ENCODE measurements around the gene MRPL41. TPM values are rescaled to one million over a fixed set of nuclear protein-coding genes. Genes with fewer than 3 reads are reported as not detected.

The MRPL41 gene
- total and polyA plus RNA-seq, 2 of the 13 experiments (the other 11 are each of a cell fraction or from before 2014, with no cell fraction given), result 20.9 to 54.0 TPM

DNA sequence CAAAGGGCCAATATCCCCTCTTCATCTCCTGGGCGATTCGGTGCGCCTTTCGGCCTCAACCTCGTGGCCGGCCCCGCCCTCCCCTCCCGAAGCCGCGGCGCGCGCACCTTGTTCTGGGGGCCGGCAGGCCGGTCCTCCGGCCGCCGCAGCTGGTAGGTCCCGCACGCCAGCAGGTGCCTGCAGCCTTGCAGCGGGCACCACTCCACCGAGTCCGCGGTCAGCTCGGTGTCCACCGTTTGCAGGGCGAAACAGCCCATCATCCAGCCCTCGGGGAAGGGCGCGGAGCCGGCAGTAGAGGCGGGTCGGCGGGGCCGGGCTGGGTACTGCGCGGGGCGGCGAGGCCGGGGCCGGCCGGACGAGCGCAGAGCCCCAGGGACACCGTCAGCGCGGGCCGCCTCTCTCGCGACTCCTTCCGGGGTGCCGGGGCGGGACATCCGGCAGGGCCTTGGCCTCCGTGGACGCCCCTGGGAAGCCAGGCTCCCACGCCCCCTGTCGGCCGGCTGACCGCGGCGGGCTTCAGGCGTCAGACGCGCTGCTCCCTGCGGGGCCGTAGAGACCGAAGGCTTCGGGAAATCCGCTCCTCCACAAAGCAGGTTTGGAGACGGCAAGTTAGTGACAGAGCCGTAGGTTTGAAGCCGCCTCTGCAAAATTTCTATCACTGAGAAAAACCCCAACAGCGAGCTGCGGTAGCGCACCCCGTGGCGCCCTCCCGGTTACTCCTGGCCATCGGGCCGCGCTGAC, 27.0 kb downstream of the MRPL41 start, which contains the start of gene DPH7 (continued):
- TF ChIP-seq, protein P1, sequence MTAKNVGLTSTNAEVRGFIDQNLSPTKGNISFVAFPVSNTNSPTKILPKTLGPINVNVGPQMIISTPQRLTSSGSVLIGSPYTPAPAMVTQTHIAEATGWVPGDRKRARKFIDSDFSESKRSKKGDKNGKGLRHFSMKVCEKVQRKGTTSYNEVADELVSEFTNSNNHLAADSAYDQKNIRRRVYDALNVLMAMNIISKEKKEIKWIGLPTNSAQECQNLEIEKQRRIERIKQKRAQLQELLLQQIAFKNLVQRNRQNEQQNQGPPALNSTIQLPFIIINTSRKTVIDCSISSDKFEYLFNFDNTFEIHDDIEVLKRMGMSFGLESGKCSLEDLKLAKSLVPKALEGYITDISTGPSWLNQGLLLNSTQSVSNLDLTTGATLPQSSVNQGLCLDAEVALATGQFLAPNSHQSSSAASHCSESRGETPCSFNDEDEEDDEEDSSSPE (CRISPR knock-in tag; IDR thresholded peaks at IDR 0.05), result peak; percentile 72
- peak; percentile 95 for TF ChIP-seq SPEN (CRISPR knock-in tag; IDR thresholded peaks at IDR 0.05; ENCODE audit: low read depth)
- no peak for TF ChIP-seq ZNF484 (CRISPR knock-in tag; IDR thresholded peaks at IDR 0.05; ENCODE audit: borderline replicate concordance, low read depth)
- TF ChIP-seq, protein P2, sequence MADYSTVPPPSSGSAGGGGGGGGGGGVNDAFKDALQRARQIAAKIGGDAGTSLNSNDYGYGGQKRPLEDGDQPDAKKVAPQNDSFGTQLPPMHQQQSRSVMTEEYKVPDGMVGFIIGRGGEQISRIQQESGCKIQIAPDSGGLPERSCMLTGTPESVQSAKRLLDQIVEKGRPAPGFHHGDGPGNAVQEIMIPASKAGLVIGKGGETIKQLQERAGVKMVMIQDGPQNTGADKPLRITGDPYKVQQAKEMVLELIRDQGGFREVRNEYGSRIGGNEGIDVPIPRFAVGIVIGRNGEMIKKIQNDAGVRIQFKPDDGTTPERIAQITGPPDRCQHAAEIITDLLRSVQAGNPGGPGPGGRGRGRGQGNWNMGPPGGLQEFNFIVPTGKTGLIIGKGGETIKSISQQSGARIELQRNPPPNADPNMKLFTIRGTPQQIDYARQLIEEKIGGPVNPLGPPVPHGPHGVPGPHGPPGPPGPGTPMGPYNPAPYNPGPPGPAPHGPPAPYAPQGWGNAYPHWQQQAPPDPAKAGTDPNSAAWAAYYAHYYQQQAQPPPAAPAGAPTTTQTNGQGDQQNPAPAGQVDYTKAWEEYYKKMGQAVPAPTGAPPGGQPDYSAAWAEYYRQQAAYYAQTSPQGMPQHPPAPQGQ (CRISPR knock-in tag; IDR thresholded peaks at IDR 0.05; ENCODE audit: borderline replicate concordance), result peak; percentile 59; the same call in 1 of the 2 replicates
- no peak; the same call in 1 of the 2 replicates for TF ChIP-seq CREM (IDR thresholded peaks at IDR 0.05)
- no peak for TF ChIP-seq CREM (CRISPR knock-in tag; IDR thresholded peaks at IDR 0.05)
- TF ChIP-seq, protein P3, sequence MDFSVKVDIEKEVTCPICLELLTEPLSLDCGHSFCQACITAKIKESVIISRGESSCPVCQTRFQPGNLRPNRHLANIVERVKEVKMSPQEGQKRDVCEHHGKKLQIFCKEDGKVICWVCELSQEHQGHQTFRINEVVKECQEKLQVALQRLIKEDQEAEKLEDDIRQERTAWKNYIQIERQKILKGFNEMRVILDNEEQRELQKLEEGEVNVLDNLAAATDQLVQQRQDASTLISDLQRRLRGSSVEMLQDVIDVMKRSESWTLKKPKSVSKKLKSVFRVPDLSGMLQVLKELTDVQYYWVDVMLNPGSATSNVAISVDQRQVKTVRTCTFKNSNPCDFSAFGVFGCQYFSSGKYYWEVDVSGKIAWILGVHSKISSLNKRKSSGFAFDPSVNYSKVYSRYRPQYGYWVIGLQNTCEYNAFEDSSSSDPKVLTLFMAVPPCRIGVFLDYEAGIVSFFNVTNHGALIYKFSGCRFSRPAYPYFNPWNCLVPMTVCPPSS (IDR thresholded peaks at IDR 0.05), result no peak
- TF ChIP-seq, protein P4, sequence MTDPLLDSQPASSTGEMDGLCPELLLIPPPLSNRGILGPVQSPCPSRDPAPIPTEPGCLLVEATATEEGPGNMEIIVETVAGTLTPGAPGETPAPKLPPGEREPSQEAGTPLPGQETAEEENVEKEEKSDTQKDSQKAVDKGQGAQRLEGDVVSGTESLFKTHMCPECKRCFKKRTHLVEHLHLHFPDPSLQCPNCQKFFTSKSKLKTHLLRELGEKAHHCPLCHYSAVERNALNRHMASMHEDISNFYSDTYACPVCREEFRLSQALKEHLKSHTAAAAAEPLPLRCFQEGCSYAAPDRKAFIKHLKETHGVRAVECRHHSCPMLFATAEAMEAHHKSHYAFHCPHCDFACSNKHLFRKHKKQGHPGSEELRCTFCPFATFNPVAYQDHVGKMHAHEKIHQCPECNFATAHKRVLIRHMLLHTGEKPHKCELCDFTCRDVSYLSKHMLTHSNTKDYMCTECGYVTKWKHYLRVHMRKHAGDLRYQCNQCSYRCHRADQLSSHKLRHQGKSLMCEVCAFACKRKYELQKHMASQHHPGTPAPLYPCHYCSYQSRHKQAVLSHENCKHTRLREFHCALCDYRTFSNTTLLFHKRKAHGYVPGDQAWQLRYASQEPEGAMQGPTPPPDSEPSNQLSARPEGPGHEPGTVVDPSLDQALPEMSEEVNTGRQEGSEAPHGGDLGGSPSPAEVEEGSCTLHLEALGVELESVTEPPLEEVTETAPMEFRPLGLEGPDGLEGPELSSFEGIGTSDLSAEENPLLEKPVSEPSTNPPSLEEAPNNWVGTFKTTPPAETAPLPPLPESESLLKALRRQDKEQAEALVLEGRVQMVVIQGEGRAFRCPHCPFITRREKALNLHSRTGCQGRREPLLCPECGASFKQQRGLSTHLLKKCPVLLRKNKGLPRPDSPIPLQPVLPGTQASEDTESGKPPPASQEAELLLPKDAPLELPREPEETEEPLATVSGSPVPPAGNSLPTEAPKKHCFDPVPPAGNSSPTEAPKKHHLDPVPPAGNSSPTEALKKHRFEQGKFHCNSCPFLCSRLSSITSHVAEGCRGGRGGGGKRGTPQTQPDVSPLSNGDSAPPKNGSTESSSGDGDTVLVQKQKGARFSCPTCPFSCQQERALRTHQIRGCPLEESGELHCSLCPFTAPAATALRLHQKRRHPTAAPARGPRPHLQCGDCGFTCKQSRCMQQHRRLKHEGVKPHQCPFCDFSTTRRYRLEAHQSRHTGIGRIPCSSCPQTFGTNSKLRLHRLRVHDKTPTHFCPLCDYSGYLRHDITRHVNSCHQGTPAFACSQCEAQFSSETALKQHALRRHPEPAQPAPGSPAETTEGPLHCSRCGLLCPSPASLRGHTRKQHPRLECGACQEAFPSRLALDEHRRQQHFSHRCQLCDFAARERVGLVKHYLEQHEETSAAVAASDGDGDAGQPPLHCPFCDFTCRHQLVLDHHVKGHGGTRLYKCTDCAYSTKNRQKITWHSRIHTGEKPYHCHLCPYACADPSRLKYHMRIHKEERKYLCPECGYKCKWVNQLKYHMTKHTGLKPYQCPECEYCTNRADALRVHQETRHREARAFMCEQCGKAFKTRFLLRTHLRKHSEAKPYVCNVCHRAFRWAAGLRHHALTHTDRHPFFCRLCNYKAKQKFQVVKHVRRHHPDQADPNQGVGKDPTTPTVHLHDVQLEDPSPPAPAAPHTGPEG (CRISPR knock-in tag; IDR thresholded peaks at IDR 0.05), result peak; percentile 62
- TF ChIP-seq MIER3 (CRISPR knock-in tag; IDR thresholded peaks at IDR 0.05; ENCODE audit: borderline replicate concordance), result peak; percentile 56; the same call in 1 of the 2 replicates
- no peak for TF ChIP-seq ZIK1 (CRISPR knock-in tag; IDR thresholded peaks at IDR 0.05; ENCODE audit: borderline replicate concordance, low read depth)
- TF ChIP-seq, protein P5, sequence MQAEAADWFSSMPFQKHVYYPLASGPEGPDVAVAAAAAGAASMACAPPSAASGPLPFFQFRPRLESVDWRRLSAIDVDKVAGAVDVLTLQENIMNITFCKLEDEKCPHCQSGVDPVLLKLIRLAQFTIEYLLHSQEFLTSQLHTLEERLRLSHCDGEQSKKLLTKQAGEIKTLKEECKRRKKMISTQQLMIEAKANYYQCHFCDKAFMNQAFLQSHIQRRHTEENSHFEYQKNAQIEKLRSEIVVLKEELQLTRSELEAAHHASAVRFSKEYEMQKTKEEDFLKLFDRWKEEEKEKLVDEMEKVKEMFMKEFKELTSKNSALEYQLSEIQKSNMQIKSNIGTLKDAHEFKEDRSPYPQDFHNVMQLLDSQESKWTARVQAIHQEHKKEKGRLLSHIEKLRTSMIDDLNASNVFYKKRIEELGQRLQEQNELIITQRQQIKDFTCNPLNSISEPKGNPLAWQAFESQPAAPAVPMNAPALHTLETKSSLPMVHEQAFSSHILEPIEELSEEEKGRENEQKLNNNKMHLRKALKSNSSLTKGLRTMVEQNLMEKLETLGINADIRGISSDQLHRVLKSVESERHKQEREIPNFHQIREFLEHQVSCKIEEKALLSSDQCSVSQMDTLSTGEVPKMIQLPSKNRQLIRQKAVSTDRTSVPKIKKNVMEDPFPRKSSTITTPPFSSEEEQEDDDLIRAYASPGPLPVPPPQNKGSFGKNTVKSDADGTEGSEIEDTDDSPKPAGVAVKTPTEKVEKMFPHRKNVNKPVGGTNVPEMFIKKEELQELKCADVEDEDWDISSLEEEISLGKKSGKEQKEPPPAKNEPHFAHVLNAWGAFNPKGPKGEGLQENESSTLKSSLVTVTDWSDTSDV (CRISPR knock-in tag; IDR thresholded peaks at IDR 0.05), result peak; percentile 31; the same call in 1 of the 2 replicates
- no peak for TF ChIP-seq TBX3 (IDR thresholded peaks at IDR 0.05; ENCODE audit: borderline replicate concordance)
- TF ChIP-seq ZBTB38 (CRISPR knock-in tag; IDR thresholded peaks at IDR 0.05), result peak; percentile 96
- TF ChIP-seq TGIF2 (CRISPR knock-in tag; IDR thresholded peaks at IDR 0.05), result peak; percentile 15; the same call in 1 of the 2 replicates
- no peak for TF ChIP-seq FOXK2 (IDR thresholded peaks at IDR 0.05)
- TF ChIP-seq ZNF10 (CRISPR knock-in tag; IDR thresholded peaks at IDR 0.05; ENCODE audit: borderline replicate concordance, low read depth), result no peak

Measured in HepG2 (cell line).